ENCODE measurements around the gene SLC25A25. TPM values are rescaled to one million over a fixed set of nuclear protein-coding genes. Genes with fewer than 3 reads are reported as not detected.

Gene SLC25A25
- total and polyA plus RNA-seq, 9 of the 15 experiments (the other 6 are each of a cell fraction or from before 2014, with no cell fraction given), result 0.07 to 35.9 (median 23.2) TPM

DNA sequence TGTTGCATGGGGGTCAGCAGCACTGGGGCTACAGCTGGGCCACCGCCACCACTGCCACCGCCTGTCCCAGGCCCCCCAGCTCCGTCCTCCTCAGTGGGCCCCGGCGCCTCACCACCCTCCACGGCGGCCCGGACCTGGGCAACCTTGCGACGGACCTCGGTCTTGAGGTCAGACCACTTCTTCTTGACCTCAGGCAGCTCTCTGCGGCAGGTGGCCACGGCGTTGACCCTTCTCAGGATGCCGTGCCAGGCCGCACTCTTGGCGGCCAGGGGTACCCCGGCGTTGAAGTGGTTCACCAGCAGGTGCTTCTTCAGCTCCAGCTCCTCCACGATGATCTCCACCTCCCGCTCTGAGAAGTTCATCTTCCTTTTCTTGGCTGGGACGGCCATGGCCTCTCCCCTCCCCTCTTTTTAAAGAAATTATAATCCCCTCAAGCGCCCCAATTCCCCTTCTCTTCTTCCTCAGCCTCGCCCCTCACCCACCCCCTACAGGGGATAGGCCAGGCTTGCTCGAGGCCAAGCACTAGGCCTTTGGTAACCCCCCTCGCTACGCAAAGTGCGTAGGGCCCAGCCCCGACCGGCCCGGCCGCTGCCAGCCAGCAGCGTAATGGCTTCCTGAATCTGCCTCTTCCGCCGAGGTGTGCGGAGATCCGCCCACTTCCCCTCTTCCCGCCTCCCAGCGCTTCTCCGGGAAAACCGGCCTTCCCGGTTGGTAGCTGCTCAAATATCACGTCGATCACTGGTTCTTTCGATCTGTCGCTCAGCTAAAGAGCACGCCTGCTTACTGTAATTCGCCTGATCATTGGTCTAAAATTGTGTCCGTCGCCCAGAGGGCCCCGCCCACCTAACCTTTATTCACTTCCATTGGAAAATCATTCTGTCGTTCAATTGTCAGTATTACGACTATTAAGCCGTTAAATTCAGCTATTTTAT, 1.1 kb upstream of the SLC25A25 start, which contains the start of gene NAIF1:
Gene NAIF1, minus strand, starts transcription at position 608 of the 932 bp plus-strand sequence. Its CDS starts 219 bp downstream, at position 389.
- Histone ChIP-seq H3K4me2 (ENCODE audit: insufficient read depth, low read length) (peak within 1 kb of the TSS; percentile 99), H3K4me1 (replicated peaks in 1 of 2; ENCODE audit: control insufficient read depth in 2 of 2, insufficient read depth in 2 of 2, low read length in 2 of 2) (peaks cover 23 to 42% of the 10 kb centered on the region in 2 experiments; a peak in 4 of 5 replicates), H3K79me2 (ENCODE audit: control insufficient read depth, insufficient read depth, low read length) (peaks cover 74% of the 10 kb centered on the region), H3K9me1 (ENCODE audit: control insufficient read depth, insufficient read depth, low read length) (no peaks in the 10 kb centered on the region), H3K27ac (ENCODE audit: extremely low read depth, low read depth, low read length) (peak within 1 kb of the TSS; percentile 95), H4K20me1 (replicated peaks; ENCODE audit: control insufficient read depth, insufficient read depth, low read length) (peaks cover 11% of the 10 kb centered on the region; the same call in 1 of the 2 replicates), H3K27me3 (ENCODE audit: control insufficient read depth in 2 of 2, insufficient read depth in 2 of 2, low read length in 2 of 2) (no peaks in the 10 kb centered on the region), H3K9me3 (replicated peaks; ENCODE audit: control insufficient read depth, insufficient read depth, low read depth, low read length) (no peaks in the 10 kb centered on the region), H2AFZ (ENCODE audit: low read depth, low read length) (peak within 1 kb of the TSS; percentile 88), H3K4me3 (peak within 1 kb of the TSS; percentile 89), H3K36me3 (ENCODE audit: control insufficient read depth, insufficient read depth, low read length) (peaks cover 35% of the 10 kb centered on the region), H3K9ac (ENCODE audit: insufficient read depth in 1 of 2, low read depth in 2 of 2, low read length in 2 of 2) (peak within 1 kb of the TSS; percentile 93 to 98)
- ATAC-seq (peak; percentile 80), DNase-seq (ENCODE audit: extremely low read depth in 1 of 4, low spot score in 3 of 4) (peak; percentile 86 to 99 (median 93)), FAIRE-seq (peak; percentile 99)
- TSS peak; percentile 64 for BruUV-seq (replicated peaks)
- WGBS (ENCODE audit: insufficient coverage, low coverage, missing lambda C conversion rate), result under 1% methylated on average over 40 of the region's 54 CpGs
- intact Hi-C loops (cut with micrococcal nuclease) (loop anchor here (1.0 to 5.0 kb wide), 3 partner anchors 27 to 50 kb away; no protein-coding TSS in a partner anchor), in situ Hi-C loops (cut with MboI) (no loop called here)
- ChIA-PET POLR2A (interaction anchor here (0.6 to 5.4 kb wide), 19 partner anchors 9 to 175 kb away, joined by 3 to 36 read pairs (median 4); partner anchors contain the start of gene PTGES2), CTCF (ENCODE audit: low intra/inter-chr PET ratio) (interaction anchor here (0.6 kb wide), 2 partner anchors 60 to 275 kb away, joined by 3 to 4 read pairs; no protein-coding TSS in a partner anchor)
- TF ChIP-seq ZBED1 (IDR thresholded peaks at IDR 0.05), result no peak
- TF ChIP-seq PTTG1 (tag; IDR thresholded peaks at IDR 0.05; ENCODE audit: low read depth), result no peak
- TF ChIP-seq FOXK2 (conservative IDR thresholded peaks at IDR 0.05 in 1 of 2, IDR thresholded peaks at IDR 0.05 in 1 of 2; ENCODE audit: low read depth in 2 of 2), result peak; percentile 48 to 91; a peak in 3 of 4 replicates
- TF ChIP-seq ATF1 (CRISPR knock-in tag; IDR thresholded peaks at IDR 0.05), result no peak
- TF ChIP-seq ATF1 (tag; IDR thresholded peaks at IDR 0.05), result no peak; the same call in 1 of the 2 replicates
- no peak for TF ChIP-seq RNF2 (IDR thresholded peaks at IDR 0.05)
- TF ChIP-seq ZKSCAN3 (CRISPR knock-in tag; IDR thresholded peaks at IDR 0.05), result no peak
- TF ChIP-seq HSF4 (CRISPR knock-in tag; IDR thresholded peaks at IDR 0.05; ENCODE audit: borderline replicate concordance), result no peak
- TF ChIP-seq, protein P1, sequence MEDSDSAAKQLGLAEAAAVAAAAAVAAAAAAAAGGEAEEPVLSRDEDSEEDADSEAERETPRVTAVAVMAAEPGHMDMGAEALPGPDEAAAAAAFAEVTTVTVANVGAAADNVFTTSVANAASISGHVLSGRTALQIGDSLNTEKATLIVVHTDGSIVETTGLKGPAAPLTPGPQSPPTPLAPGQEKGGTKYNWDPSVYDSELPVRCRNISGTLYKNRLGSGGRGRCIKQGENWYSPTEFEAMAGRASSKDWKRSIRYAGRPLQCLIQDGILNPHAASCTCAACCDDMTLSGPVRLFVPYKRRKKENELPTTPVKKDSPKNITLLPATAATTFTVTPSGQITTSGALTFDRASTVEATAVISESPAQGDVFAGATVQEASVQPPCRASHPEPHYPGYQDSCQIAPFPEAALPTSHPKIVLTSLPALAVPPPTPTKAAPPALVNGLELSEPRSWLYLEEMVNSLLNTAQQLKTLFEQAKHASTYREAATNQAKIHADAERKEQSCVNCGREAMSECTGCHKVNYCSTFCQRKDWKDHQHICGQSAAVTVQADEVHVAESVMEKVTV (CRISPR knock-in tag; IDR thresholded peaks at IDR 0.05), result no peak
- TF ChIP-seq BHLHE40 (IDR thresholded peaks at IDR 0.05; ENCODE audit: low read length), result no peak
- TF ChIP-seq MAFG (tag; conservative IDR thresholded peaks at IDR 0.05), result no peak
- TF ChIP-seq TCFL5 (CRISPR knock-in tag; conservative IDR thresholded peaks at IDR 0.05), result no peak
- no peak for TF ChIP-seq DPF2 (IDR thresholded peaks at IDR 0.05)
- peak; percentile 59 for TF ChIP-seq ZNF263 (CRISPR knock-in tag; IDR thresholded peaks at IDR 0.05; ENCODE audit: borderline replicate concordance)
- no peak for TF ChIP-seq CBFA2T2 (conservative IDR thresholded peaks at IDR 0.05)
- TF ChIP-seq, protein P2, sequence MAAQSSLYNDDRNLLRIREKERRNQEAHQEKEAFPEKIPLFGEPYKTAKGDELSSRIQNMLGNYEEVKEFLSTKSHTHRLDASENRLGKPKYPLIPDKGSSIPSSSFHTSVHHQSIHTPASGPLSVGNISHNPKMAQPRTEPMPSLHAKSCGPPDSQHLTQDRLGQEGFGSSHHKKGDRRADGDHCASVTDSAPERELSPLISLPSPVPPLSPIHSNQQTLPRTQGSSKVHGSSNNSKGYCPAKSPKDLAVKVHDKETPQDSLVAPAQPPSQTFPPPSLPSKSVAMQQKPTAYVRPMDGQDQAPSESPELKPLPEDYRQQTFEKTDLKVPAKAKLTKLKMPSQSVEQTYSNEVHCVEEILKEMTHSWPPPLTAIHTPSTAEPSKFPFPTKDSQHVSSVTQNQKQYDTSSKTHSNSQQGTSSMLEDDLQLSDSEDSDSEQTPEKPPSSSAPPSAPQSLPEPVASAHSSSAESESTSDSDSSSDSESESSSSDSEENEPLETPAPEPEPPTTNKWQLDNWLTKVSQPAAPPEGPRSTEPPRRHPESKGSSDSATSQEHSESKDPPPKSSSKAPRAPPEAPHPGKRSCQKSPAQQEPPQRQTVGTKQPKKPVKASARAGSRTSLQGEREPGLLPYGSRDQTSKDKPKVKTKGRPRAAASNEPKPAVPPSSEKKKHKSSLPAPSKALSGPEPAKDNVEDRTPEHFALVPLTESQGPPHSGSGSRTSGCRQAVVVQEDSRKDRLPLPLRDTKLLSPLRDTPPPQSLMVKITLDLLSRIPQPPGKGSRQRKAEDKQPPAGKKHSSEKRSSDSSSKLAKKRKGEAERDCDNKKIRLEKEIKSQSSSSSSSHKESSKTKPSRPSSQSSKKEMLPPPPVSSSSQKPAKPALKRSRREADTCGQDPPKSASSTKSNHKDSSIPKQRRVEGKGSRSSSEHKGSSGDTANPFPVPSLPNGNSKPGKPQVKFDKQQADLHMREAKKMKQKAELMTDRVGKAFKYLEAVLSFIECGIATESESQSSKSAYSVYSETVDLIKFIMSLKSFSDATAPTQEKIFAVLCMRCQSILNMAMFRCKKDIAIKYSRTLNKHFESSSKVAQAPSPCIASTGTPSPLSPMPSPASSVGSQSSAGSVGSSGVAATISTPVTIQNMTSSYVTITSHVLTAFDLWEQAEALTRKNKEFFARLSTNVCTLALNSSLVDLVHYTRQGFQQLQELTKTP (IDR thresholded peaks at IDR 0.05; ENCODE audit: low read depth in 1 of 2, partially characterized antibody in 2 of 2), result no peak
- no peak for TF ChIP-seq ZNF696 (CRISPR knock-in tag; conservative IDR thresholded peaks at IDR 0.05)
